Small intestine (tissue), 7 donors: ENCODE data around the gene MRPL34. TPM values are rescaled to one million over a fixed set of nuclear protein-coding genes. Genes with fewer than 3 reads are reported as not detected.

Experiments used
- DNase-seq, 2 donors: peaks; one replicate each; pipeline versions ENCODE4 v3.0.0 to v3.0.0-alpha.2; 2013
- FAIRE-seq: peaks from 2 replicates; lab custom pipeline; 2012; peaks lifted over from hg19 to GRCh38; lab: Jason Lieb, UNC
- H3K27ac ChIP-seq, 3 donors: one replicate each; pipeline ENCODE4 v1.5.1; 2013; ENCODE audit warnings: low read length in 2 of 3, mild to moderate bottlenecking in 2 of 3, control low read depth in 1 of 3, inconsistent platforms in 1 of 3, low read depth in 1 of 3, moderate library complexity in 1 of 3
- H3K27me3 ChIP-seq, 3 donors: one replicate each; pipeline ENCODE4 v1.6.1; 2013; ENCODE audit warnings: low read length in 3 of 3, inconsistent platforms in 1 of 3; ENCODE audit not compliant: control insufficient read depth in 3 of 3, insufficient read depth in 3 of 3
- H3K36me3 ChIP-seq, 3 donors: one replicate each; pipeline ENCODE4 v1.6.1; 2013; ENCODE audit warnings: low read length in 3 of 3, inconsistent platforms in 1 of 3, low read depth in 1 of 3, mild to moderate bottlenecking in 1 of 3, moderate library complexity in 1 of 3; ENCODE audit not compliant: control insufficient read depth in 3 of 3, insufficient read depth in 2 of 3
- H3K4me1 ChIP-seq, 3 donors: one replicate each; pipeline ENCODE4 v1.6.1; 2013; ENCODE audit warnings: low read length in 2 of 3, inconsistent platforms in 1 of 3, low read depth in 1 of 3, mild to moderate bottlenecking in 1 of 3, moderate library complexity in 1 of 3; ENCODE audit not compliant: control insufficient read depth in 3 of 3, insufficient read depth in 2 of 3
- H3K4me3 ChIP-seq, 3 donors: one replicate each; pipeline ENCODE4 v1.5.1; 2013; ENCODE audit warnings: low read length in 3 of 3, control low read depth in 1 of 3, inconsistent platforms in 1 of 3, low read depth in 1 of 3, mild to moderate bottlenecking in 1 of 3, moderate library complexity in 1 of 3
- H3K9me3 ChIP-seq, 2 donors: one replicate each; pipeline ENCODE4 v1.6.1; 2013; ENCODE audit warnings: low read depth in 1 of 2, low read length in 1 of 2; ENCODE audit not compliant: control insufficient read depth in 2 of 2, insufficient read depth in 1 of 2
- WGBS, 3 donors: extraction: QIAGEN DNeasy Blood & Tissue Kit; methylation state at CpG; one replicate each; pipeline ENCODE4 v1.1.7; 2013; 5-methylcytosine and 5-hydroxymethylcytosine counted together
- polyA plus RNA-seq, 4 donors: library from polyadenylated mRNA; stranded (reverse) in 3 of 4; unstranded in 1 of 4; fragments of 200-250 nt in 3 of 4; fragments of 120-200 nt in 1 of 4; gene quantifications; one replicate each; pipeline versions ENCODE4 v1.2.1 to v1.2.3, GENCODE V29; 2013
- donor health status: healthy with polysubstance abuse.
- donor health status: control.
- donor health status: control.
- donor health status: Bipolar disorder and iron deficiency.
- donor health status: healthy.

Gene MRPL34
- polyA plus RNA-seq, 4 donors: 49.0 to 404 (median 278) TPM

DNA sequence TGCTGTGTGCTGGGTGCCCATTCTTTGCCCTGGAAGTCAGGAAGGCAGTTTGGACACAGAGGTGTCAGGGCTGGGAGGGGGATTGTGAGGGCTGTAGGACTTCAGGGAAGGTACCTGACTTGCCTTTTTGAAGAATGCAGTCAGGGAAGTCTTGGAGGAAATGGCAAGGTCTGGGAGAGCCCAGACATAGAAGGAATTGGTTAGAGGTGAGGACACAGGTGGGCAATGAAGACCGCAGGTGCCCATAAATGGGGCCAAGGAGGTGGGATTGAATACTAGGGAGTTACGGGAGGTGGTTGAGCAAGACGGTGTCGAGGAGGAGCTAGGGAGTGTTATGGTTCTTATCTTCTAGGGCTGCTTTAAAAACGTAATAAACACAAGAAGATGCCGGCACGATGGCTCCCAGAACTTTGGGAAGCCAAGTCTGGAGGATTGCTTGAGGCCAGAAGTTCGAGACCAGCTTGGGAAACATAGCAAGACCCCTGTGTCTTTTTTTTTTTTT lies 2.3 kb downstream of the MRPL34 start:
- Histone ChIP-seq H3K9me3 (no peaks in the 10 kb centered on the region), H3K27me3 (no peaks in the 10 kb centered on the region), H3K4me1 (peaks cover 5 to 21% (median 6%) of the 10 kb centered on the region in 3 donors), H3K27ac (no peak overlapping the region), H3K4me3 (no peak overlapping the region), H3K36me3 (peaks cover 0 to 20% (median 2%) of the 10 kb centered on the region in 3 donors)
- WGBS, 3 donors: 46 to 79% (median 75%) methylated on average over 8 of the region's 8 CpGs
- FAIRE-seq: no peak
- DNase-seq: no peak

DNA sequence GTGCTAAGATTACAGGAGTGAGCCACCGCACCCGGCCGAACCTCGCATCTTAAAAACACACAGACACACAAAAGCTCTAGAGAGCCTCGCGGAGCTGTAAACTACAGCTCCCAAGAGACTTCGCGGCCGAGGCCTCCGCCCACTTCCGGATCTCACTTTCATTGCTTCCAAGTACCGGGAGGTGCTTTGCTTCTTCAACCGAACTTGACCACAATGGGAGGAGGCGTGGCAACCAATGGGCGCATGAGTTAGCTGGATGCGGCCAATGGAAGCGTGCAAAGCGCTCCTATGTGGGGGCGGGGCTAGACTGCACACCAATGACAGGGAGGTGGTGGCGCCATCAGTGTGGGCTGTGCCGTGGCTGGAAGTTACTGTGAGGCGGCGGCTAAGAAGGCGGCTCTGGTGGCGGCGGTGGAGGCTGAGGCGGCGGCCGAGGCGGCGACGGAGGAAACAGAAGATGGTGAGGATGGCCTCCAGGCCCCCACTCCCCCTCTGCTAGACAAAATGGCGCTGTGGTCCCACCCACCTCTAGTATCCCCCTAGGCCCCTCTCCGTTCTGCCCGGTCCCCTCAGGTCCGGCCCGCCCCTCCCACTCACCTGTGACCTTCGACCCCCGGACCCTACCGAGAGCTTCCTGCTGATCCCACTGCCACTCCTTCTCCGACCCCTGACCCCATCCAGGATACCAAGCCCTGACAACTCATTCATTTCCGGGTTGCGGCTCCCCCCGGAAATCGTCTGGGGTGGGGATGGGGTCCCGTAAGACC lies 3.7 kb downstream of the MRPL34 start, which contains the start of gene DDA1:
DDA1 (plus strand) TSS at position 366 of the 767 bp plus-strand sequence; CDS start at position 458, 92 bp downstream.
- H3K36me3 ChIP-seq: peaks cover under 1 to 34% (median 2%) of the 10 kb centered on the region in 3 donors
- FAIRE-seq (peak; percentile 47), DNase-seq (peak; percentile 100)
- WGBS, 3 donors: 0 to 1% (median 0%) methylated on average over 41 to 46 of the region's 46 CpGs
- H3K4me3 ChIP-seq: peak within 1 kb of the TSS; percentile 77 to 96 (median 90)
- peaks cover 0 to 15% (median 2%) of the 10 kb centered on the region in 3 donors for H3K4me1 ChIP-seq
- H3K9me3 ChIP-seq: no peaks in the 10 kb centered on the region
- H3K27me3 ChIP-seq: no peaks in the 10 kb centered on the region
- H3K27ac ChIP-seq: peak within 1 kb of the TSS; percentile 10 to 74 (median 60)

DNA sequence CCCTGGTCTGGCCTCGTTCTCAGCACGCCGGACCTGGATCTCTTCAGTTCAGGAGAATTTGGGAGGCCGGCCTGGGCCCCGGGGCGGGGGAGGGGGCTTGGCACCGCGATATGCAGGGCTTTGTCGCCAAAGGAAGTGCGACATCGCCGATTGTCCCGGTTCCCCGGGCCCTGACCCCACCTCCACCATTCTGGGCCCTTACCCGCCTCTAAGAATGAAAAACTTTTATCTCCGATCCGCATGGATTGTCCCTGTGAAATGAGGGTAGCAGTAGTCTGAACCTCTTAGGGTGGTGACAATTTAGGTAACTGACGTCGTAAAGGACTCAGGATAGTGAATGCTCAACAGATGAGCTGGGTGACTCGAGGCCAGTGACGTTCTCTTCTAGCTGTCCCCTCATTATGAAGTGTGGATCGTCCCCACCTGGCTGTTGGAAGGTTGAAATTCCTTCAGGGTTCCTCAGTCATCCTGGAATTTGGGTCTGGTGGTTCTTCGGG lies 4.3 kb downstream of the MRPL34 start:
- DNase-seq (no peak), FAIRE-seq (no peak)
- Histone ChIP-seq H3K4me1 (peaks cover 0 to 11% (median 2%) of the 10 kb centered on the region in 3 donors), H3K27me3 (no peaks in the 10 kb centered on the region), H3K27ac (peak overlapping the region; percentile 10 to 74 (median 60)), H3K36me3 (peaks cover 4 to 39% (median 5%) of the 10 kb centered on the region in 3 donors), H3K4me3 (peak overlapping the region; percentile 77 to 96 (median 90)), H3K9me3 (no peaks in the 10 kb centered on the region)
- WGBS, 3 donors: 4 to 6% (median 5%) methylated on average over 23 of the region's 23 CpGs

DNA sequence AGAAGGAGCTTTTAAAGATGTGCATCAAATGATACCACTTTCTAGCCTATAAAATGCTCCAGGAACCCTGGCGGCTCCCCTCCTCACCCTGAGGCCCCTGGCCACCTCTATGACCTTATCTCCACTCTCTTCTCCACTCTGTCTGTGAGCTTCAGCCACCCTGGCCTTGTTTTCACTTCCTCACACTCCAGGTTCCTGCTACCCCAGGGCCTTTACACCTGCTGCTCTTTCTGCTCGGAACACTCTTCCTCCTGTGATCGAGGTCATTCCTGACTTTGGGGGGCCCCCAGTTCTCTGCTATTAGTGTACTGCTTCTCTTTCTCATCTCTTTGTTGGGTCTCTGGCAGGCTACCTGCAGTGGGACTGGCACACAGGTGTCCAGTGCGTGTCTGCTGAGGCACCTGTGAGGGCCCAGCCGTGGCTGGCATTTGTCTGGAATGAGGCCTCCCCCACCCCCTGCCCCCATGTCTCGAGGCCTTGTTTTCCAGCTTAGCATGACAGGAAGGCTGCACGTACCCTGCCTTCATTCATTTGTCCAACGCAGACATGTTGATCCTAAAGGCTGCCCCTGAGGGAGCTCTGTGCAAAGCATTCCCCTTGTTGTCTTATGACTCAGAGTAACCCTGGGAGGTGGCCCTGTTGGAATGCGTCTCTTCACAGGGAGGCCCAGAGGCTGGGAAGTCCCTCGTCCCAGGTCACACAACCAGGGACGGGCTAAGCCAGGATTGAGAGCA lies 6.0 kb downstream of the MRPL34 start:
- Histone ChIP-seq H3K27ac (no peak overlapping the region), H3K4me3 (no peak overlapping the region), H3K36me3 (peaks cover 4 to 50% (median 5%) of the 10 kb centered on the region in 3 donors), H3K4me1 (peaks cover 0 to 8% (median 2%) of the 10 kb centered on the region in 3 donors), H3K27me3 (no peaks in the 10 kb centered on the region), H3K9me3 (no peaks in the 10 kb centered on the region)
- WGBS, 3 donors: 81 to 87% (median 84%) methylated on average over 11 of the region's 11 CpGs
- DNase-seq (no peak), FAIRE-seq (no peak)

DNA sequence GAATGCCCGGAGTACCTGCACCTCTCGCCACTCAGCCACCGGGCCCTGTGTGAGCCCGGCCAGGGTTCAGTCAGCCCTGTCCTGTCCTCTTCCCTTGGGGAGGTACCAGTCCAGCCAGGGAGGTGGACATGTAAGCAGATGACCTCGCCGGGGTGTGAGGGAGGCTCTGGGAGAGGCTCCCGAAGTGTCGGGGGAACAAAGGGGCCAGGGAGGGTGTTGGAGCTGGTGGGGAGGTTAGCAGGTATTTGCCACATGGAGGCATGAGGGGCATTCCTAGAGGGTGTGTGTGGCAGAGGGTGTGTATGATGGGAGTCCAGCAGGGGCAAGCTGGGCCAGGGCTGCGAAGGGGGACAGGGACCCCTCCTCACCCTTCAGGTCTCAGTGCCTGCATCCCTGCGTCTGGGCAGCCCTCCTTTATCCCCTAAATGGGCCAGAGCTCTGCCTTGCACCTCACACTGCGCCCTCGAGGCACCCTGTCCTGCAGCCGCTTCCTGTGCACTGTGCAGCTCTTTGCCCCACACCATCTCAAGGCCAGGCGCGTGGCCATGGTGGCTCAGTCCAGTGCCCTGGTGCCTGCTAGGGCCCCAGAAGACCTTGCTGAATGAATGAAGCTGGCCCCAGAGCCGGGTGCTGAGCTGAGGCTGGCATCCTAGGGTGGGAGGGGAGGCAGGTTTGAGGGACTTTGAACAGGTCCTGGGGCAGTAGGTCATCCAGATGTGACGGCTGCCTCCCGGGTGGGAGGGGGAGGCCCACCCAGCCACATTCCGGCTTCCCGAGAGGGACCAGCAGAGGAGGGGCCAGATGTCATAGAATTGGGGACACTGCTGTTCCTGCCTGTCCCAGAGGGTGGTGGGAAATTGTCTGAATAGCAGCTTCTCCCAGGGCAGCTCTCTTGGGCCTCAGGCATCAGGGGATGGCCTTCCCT lies 6.8 kb downstream of the MRPL34 start:
- no peak for FAIRE-seq
- no peaks in the 10 kb centered on the region for H3K27me3 ChIP-seq
- no peaks in the 10 kb centered on the region for H3K9me3 ChIP-seq
- peaks cover 0 to 5% (median 2%) of the 10 kb centered on the region in 3 donors for H3K4me1 ChIP-seq
- H3K36me3 ChIP-seq: peaks cover 4 to 56% (median 5%) of the 10 kb centered on the region in 3 donors
- H3K4me3 ChIP-seq: no peak overlapping the region
- WGBS, 3 donors: 82 to 89% (median 85%) methylated on average over 20 of the region's 20 CpGs
- no peak overlapping the region for H3K27ac ChIP-seq
- no peak for DNase-seq

DNA sequence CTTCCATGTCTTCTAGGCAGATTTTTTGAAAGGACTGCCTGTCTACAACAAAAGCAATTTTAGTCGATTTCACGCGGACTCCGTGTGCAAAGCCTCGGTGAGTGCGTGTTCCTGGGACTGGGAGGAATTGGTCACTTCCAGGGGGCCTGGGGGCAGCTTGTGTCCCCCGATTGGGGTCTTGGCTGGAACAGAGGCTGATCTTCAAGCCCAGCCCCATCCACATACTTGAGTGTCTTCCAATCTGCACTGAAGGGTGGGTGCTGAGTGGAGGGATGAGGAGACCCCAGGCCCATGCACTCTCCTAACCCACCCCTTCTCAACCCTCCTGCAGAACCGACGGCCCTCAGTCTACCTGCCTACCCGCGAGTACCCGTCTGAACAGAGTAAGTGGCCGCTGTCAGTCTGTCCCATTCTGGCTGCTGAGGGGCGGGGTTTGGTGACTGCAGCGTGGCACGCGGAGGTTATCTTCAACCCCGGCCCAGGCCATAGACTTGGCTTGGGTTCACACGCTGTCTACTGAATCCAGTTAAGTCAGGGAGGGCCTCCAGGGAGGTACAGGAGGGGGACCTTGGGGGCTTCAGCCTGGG lies 8.4 kb downstream of the MRPL34 start:
- H3K4me3 ChIP-seq: no peak overlapping the region
- no peaks in the 10 kb centered on the region for H3K27me3 ChIP-seq
- no peaks in the 10 kb centered on the region for H3K9me3 ChIP-seq
- H3K36me3 ChIP-seq: peaks cover 4 to 69% (median 5%) of the 10 kb centered on the region in 3 donors
- peaks cover 0 to 5% (median 2%) of the 10 kb centered on the region in 3 donors for H3K4me1 ChIP-seq
- FAIRE-seq (no peak), DNase-seq (no peak)
- H3K27ac ChIP-seq: no peak overlapping the region
- WGBS, 3 donors: 91 to 94% (median 94%) methylated on average over 19 of the region's 19 CpGs

DNA sequence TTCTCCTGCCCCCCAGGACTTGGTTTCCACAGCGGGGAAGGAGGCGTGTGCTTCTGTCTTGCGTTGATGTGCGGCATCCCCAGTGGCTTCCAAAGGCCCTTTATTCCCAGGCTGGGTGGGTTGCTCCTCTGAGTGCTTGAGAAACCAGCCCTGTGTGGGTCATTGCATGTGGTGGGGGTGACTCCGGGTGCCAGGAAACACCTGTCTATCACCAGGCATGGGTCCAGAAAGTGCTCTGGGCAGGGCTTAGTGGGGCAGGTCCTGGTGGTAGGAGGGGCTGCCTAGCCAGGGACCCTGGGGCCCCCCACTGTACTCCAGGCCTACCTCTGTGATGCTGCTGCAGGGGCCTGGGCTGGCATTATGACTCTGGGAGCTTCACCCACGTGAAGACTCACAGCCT lies 13.3 kb downstream of the MRPL34 start:
- no peak overlapping the region for H3K27ac ChIP-seq
- FAIRE-seq: no peak
- no peaks in the 10 kb centered on the region for H3K27me3 ChIP-seq
- H3K4me1 ChIP-seq: no peaks in the 10 kb centered on the region
- H3K4me3 ChIP-seq: no peak overlapping the region
- 78 to 80% (median 78%) methylated on average over 6 of the region's 6 CpGs for WGBS, 3 donors
- no peak for DNase-seq
- peaks cover 12 to 78% (median 12%) of the 10 kb centered on the region in 3 donors for H3K36me3 ChIP-seq
- no peaks in the 10 kb centered on the region for H3K9me3 ChIP-seq
